ENCODE results near the gene MBNL2.
A peak's percentile ranks its signal among the peaks of the same experiment; 100 is the strongest.

The MBNL2 gene

DNA sequence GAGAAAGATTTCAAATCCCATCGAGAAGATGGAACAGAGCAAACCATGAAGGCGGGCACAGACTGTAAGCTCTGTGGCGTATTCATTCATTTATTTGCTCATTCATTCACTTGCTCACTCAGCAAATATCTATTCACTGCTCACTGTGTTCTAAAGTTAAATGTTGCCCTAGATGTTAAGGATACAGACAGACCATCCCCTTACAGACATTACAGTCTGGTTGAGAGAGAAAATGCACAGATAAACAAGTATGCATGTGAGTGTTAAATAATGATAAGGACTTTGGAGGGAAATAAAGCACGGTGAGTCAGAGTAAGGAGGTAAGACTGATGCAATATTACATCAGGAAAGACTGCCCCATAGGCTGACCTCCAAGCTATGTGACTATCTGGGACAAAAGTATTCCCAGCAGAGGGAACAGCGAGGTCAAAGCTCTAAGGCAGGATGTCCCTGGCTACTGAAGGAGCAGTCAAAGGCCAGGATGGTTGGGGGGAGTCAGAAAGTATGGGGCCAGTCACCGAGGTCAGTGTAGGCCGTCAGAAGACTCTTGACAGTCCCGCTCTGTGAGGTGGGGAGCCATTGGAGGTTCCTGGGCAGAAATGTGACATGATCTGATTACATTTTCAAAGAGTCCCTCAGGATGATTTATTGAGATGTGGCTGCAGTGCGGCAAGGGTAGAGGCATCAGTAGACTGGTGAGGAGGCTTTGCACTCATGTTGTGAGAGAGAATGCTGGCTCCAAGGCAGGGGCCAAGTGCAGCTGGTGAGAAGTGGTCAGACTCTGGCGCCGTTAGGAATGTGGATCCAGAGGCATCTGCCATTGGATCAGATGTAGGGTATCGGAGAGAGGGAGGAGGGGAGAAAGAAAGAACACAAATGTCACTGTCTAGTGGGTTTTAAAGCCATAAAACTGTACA is 37.9 kb downstream of the MBNL2 start:
- H3K4me1 ChIP-seq (ENCODE audit: low read length) = peaks cover 37% of the 10 kb centered on the region
- H4K20me1 ChIP-seq (ENCODE audit: insufficient read depth, low read length) = peaks cover 66% of the 10 kb centered on the region
- no peak overlapping the region for H3K4me3 ChIP-seq (ENCODE audit: low read length)
- H3K9me3 ChIP-seq (ENCODE audit: insufficient read depth, low read length) = no peaks in the 10 kb centered on the region
- no peaks in the 10 kb centered on the region for H3K27me3 ChIP-seq (ENCODE audit: low read depth, low read length)
- no peaks in the 10 kb centered on the region for H3K36me3 ChIP-seq (replicated peaks; ENCODE audit: low read depth, low read length)
- H3K4me2 ChIP-seq (ENCODE audit: low read length) = no peak overlapping the region
- H3K9ac ChIP-seq (ENCODE audit: low read length) = no peak overlapping the region
- H3K27ac ChIP-seq (ENCODE audit: low read length) = no peak overlapping the region
- H3K79me2 ChIP-seq (ENCODE audit: low read length) = no peaks in the 10 kb centered on the region
- H2AFZ ChIP-seq (ENCODE audit: low read depth, low read length) = no peak overlapping the region
- TF ChIP-seq EZH2phosphoT487 (IDR thresholded peaks at IDR 0.05; ENCODE audit: low read depth) (no peak), CTCF (IDR thresholded peaks at IDR 0.05; ENCODE audit: low read depth, low read length) (no peak)

GRCh38 chr13:97261254-97262005 is 39.3 kb downstream of the MBNL2 start:
- peaks cover 31% of the 10 kb centered on the region for H3K4me1 ChIP-seq (ENCODE audit: low read length)
- peak overlapping the region; percentile 56 for H3K4me2 ChIP-seq (ENCODE audit: low read length)
- H3K4me3 ChIP-seq (ENCODE audit: low read length) = 0 out of 2 replicates have a peak overlapping the region, but pooled peaks have one; percentile 5
- no peaks in the 10 kb centered on the region for H3K36me3 ChIP-seq (replicated peaks; ENCODE audit: low read depth, low read length)
- no peaks in the 10 kb centered on the region for H3K27me3 ChIP-seq (ENCODE audit: low read depth, low read length)
- H3K9me3 ChIP-seq (ENCODE audit: insufficient read depth, low read length) = no peaks in the 10 kb centered on the region
- H3K9ac ChIP-seq (ENCODE audit: low read length) = no peak overlapping the region
- H2AFZ ChIP-seq (ENCODE audit: low read depth, low read length) = no peak overlapping the region
- no peak for TF ChIP-seq EZH2phosphoT487 (IDR thresholded peaks at IDR 0.05; ENCODE audit: low read depth)
- TF ChIP-seq CTCF (IDR thresholded peaks at IDR 0.05; ENCODE audit: low read depth, low read length) = no peak
- no peaks in the 10 kb centered on the region for H3K79me2 ChIP-seq (ENCODE audit: low read length)
- H3K27ac ChIP-seq (ENCODE audit: low read length) = no peak overlapping the region
- H4K20me1 ChIP-seq (ENCODE audit: insufficient read depth, low read length) = peaks cover 57% of the 10 kb centered on the region

DNA sequence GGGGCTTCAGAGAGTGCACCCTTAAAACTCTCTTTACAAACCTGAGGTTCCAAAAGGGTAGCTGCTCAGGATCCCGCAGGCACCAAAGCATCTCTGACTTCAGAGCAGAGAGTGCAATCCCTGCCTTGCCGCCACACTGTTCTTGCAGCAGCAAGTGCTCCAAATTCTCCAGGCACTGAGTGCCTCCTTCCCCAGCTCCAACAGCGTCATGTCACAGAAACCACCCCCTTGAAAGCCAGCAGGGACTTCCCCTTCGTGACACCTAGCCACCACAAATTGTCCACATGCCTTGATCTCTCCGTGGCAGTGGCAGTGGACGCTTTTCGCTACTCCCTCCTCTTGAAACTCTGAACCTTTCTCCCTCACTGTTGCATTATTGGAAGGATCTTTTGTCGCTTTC is 39.9 kb downstream of the MBNL2 start:
- no peaks in the 10 kb centered on the region for H3K9me3 ChIP-seq (ENCODE audit: insufficient read depth, low read length)
- no peak overlapping the region for H2AFZ ChIP-seq (ENCODE audit: low read depth, low read length)
- H4K20me1 ChIP-seq (ENCODE audit: insufficient read depth, low read length) = peaks cover 50% of the 10 kb centered on the region
- no peaks in the 10 kb centered on the region for H3K36me3 ChIP-seq (replicated peaks; ENCODE audit: low read depth, low read length)
- no peak overlapping the region for H3K27ac ChIP-seq (ENCODE audit: low read length)
- H3K4me1 ChIP-seq (ENCODE audit: low read length) = peaks cover 31% of the 10 kb centered on the region
- TF ChIP-seq CTCF (IDR thresholded peaks at IDR 0.05; ENCODE audit: low read depth, low read length) = no peak
- TF ChIP-seq EZH2phosphoT487 (IDR thresholded peaks at IDR 0.05; ENCODE audit: low read depth) = no peak
- 0 out of 2 replicates have a peak overlapping the region, but pooled peaks have one; percentile 5 for H3K4me3 ChIP-seq (ENCODE audit: low read length)
- H3K79me2 ChIP-seq (ENCODE audit: low read length) = no peaks in the 10 kb centered on the region
- peak overlapping the region; percentile 56 for H3K4me2 ChIP-seq (ENCODE audit: low read length)
- no peak overlapping the region for H3K9ac ChIP-seq (ENCODE audit: low read length)
- H3K27me3 ChIP-seq (ENCODE audit: low read depth, low read length) = no peaks in the 10 kb centered on the region

GRCh38 chr13:97263160-97263559 is 41.0 kb downstream of the MBNL2 start:
- peaks cover 40% of the 10 kb centered on the region for H4K20me1 ChIP-seq (ENCODE audit: insufficient read depth, low read length)
- H3K9me3 ChIP-seq (ENCODE audit: insufficient read depth, low read length) = no peaks in the 10 kb centered on the region
- no peak overlapping the region for H3K27ac ChIP-seq (ENCODE audit: low read length)
- H3K4me2 ChIP-seq (ENCODE audit: low read length) = no peak overlapping the region
- no peaks in the 10 kb centered on the region for H3K36me3 ChIP-seq (replicated peaks; ENCODE audit: low read depth, low read length)
- no peaks in the 10 kb centered on the region for H3K27me3 ChIP-seq (ENCODE audit: low read depth, low read length)
- H3K79me2 ChIP-seq (ENCODE audit: low read length) = no peaks in the 10 kb centered on the region
- H3K9ac ChIP-seq (ENCODE audit: low read length) = no peak overlapping the region
- H3K4me3 ChIP-seq (ENCODE audit: low read length) = no peak overlapping the region
- no peak overlapping the region for H2AFZ ChIP-seq (ENCODE audit: low read depth, low read length)
- no peak for TF ChIP-seq EZH2phosphoT487 (IDR thresholded peaks at IDR 0.05; ENCODE audit: low read depth)
- TF ChIP-seq CTCF (IDR thresholded peaks at IDR 0.05; ENCODE audit: low read depth, low read length) = no peak
- peaks cover 25% of the 10 kb centered on the region for H3K4me1 ChIP-seq (ENCODE audit: low read length)
